ENCODE data around the gene ZNF649.

DNA sequence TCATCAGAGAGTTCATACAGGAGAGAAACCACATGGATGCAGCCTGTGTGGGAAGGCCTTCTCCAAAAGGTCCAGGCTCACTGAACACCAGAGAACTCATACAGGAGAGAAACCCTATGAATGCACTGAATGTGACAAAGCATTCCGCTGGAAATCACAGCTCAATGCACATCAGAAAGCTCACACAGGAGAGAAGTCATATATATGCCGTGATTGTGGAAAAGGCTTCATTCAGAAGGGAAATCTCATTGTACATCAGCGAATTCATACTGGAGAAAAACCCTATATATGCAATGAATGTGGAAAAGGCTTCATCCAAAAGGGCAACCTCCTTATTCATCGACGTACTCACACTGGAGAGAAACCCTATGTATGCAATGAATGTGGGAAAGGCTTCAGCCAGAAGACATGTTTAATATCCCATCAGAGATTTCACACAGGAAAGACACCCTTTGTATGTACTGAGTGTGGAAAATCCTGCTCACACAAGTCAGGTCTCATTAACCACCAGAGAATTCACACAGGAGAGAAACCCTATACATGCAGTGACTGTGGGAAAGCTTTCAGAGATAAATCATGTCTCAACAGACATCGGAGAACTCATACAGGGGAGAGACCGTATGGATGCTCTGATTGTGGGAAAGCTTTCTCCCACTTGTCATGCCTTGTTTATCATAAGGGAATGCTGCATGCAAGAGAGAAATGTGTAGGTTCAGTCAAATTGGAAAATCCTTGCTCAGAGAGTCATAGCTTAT lies 40.2 kb upstream of the ZNF649 start:
- TF ChIP-seq, protein P1, sequence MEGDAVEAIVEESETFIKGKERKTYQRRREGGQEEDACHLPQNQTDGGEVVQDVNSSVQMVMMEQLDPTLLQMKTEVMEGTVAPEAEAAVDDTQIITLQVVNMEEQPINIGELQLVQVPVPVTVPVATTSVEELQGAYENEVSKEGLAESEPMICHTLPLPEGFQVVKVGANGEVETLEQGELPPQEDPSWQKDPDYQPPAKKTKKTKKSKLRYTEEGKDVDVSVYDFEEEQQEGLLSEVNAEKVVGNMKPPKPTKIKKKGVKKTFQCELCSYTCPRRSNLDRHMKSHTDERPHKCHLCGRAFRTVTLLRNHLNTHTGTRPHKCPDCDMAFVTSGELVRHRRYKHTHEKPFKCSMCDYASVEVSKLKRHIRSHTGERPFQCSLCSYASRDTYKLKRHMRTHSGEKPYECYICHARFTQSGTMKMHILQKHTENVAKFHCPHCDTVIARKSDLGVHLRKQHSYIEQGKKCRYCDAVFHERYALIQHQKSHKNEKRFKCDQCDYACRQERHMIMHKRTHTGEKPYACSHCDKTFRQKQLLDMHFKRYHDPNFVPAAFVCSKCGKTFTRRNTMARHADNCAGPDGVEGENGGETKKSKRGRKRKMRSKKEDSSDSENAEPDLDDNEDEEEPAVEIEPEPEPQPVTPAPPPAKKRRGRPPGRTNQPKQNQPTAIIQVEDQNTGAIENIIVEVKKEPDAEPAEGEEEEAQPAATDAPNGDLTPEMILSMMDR (IDR thresholded peaks at IDR 0.05; ENCODE audit: low read depth, low read length, poor library complexity, severe bottlenecking): no peak
- TF ChIP-seq EZH2phosphoT487 (IDR thresholded peaks at IDR 0.05; ENCODE audit: borderline replicate concordance, low read length): no peak
